Measurements from ENCODE around the gene TCOF1.

The TCOF1 gene

GRCh38 chr5:150357326-150358260, at the start of gene TCOF1:
Gene TCOF1, plus strand, starts transcription at chr5:150357697. Its CDS starts 50 bp downstream, at chr5:150357747.
- no peaks in the 10 kb centered on the region for H3K9me3 Mint-ChIP-seq
- peak within 1 kb of the TSS; percentile 86 for H3K27ac Mint-ChIP-seq
- H3K4me1 Mint-ChIP-seq (ENCODE audit: low read depth) = peaks cover 31% of the 10 kb centered on the region
- H3K27me3 Mint-ChIP-seq (ENCODE audit: low read depth) = peaks cover 15% of the 10 kb centered on the region
- H3K4me3 Mint-ChIP-seq = peak within 1 kb of the TSS; percentile 88
- H3K36me3 Mint-ChIP-seq (ENCODE audit: low read depth) = peaks cover 15% of the 10 kb centered on the region

DNA sequence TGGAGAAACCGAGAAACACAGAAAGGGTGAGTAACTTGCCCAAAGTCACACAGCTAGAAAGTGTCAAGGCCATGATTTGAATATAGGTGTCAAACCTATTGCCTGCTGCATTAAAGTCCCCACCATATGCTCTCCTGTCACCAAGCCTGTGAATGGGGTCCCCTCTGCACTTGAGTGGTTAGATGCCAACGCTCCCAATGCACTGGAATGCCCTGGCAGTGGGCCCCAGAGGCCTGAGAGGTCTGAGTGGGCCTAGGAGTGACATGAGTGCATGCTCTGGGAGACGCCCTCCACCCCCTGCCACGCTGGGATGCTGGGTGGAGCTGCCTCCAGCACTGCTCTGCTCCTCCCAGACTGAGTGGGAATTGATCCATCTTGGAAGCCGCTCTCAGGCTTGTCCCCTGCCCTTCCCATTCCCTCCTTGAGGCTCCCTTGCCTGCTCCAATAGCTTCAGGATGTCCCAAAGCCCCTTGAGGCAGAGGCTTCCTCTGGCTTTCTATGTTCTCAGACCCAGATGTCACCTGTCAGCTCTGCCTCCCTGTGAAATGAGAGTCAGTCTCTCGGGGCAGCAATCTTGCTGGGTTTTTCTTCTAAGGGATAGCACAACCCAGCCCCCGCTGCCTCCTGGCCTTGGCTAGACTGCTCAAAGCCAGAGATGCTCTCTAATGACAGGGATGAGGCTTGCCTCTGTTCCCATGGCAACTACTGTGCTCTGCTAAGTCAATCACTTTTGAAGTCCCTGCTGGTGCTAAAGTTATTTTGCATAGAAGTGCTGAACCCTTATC, 48.2 kb upstream of the TCOF1 start:
- H3K4me1 Mint-ChIP-seq (ENCODE audit: low read depth) = peaks cover 5% of the 10 kb centered on the region
- H3K27ac Mint-ChIP-seq = no peak overlapping the region
- peaks cover 31% of the 10 kb centered on the region for H3K27me3 Mint-ChIP-seq (ENCODE audit: low read depth)
- no peaks in the 10 kb centered on the region for H3K36me3 Mint-ChIP-seq (ENCODE audit: low read depth)
- no peaks in the 10 kb centered on the region for H3K9me3 Mint-ChIP-seq
- H3K4me3 Mint-ChIP-seq = no peak overlapping the region

- H3K27me3 Mint-ChIP-seq (ENCODE audit: low read depth) = peaks cover 28% of the 10 kb centered on the region
- H3K4me1 Mint-ChIP-seq (ENCODE audit: low read depth) = peaks cover 5% of the 10 kb centered on the region
- H3K9me3 Mint-ChIP-seq = no peaks in the 10 kb centered on the region
- no peak overlapping the region for H3K27ac Mint-ChIP-seq
- no peak overlapping the region for H3K4me3 Mint-ChIP-seq
- H3K36me3 Mint-ChIP-seq (ENCODE audit: low read depth) = no peaks in the 10 kb centered on the region
Measured at GRCh38 chr5:150309886-150310239, 47.6 kb upstream of the TCOF1 start.

DNA sequence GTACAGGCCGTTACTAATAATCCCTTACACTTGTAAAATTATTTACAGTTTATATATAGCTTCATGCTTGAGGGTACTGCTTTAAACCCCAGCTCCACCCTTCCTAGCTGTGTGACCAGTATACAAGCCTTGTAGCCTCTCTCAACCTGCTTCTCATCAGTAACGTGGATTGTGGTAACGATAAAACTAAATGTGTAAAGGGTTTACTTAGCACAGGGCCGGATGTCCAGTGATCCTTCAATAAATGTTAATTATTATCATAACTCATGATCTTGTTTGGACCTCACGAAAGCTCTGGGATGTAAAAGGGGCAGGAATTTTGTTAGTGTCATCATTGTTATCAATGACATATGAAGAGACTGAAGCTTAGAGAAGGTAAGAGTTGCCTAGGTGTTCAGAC, 47.3 kb upstream of the TCOF1 start:
- Mint-ChIP-seq H3K27me3 (ENCODE audit: low read depth) (peaks cover 27% of the 10 kb centered on the region), H3K36me3 (ENCODE audit: low read depth) (no peaks in the 10 kb centered on the region), H3K4me1 (ENCODE audit: low read depth) (peaks cover 5% of the 10 kb centered on the region), H3K4me3 (no peak overlapping the region), H3K9me3 (no peaks in the 10 kb centered on the region), H3K27ac (no peak overlapping the region)

DNA sequence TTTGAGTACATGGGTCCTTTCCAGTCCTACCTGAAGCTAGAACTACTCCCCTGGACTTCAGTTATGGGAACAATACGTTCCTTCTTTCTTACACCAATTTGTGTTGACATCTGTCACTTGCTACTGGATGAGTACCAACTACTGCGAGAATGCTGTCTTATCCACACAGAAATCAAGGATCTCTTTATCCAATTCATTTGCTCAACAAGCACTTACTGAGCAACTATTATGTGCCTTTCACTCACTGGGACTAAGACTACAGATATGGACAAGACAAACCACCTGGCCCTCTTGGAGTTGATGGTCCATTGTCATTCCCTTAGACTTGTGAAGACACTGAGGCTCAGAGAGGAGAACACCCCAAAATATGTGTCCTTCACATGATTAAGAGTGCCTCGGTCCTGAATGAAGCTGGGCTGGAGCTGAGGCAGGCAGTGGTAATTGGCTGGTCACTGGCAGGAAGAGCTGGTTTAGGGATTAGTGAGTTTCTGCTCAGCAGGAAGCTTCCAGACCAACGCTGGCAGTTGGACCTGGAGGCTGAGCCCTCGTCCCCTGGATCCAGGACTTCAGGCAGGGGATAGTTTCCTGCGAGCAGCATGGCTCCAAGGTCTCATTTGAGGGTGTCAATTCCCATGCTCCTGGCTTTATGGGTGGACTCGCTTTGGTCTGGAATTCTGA, 46.3 kb upstream of the TCOF1 start:
- H3K27ac Mint-ChIP-seq = no peak overlapping the region
- peaks cover 23% of the 10 kb centered on the region for H3K27me3 Mint-ChIP-seq (ENCODE audit: low read depth)
- H3K4me3 Mint-ChIP-seq = no peak overlapping the region
- H3K36me3 Mint-ChIP-seq (ENCODE audit: low read depth) = no peaks in the 10 kb centered on the region
- no peaks in the 10 kb centered on the region for H3K9me3 Mint-ChIP-seq
- peaks cover 2% of the 10 kb centered on the region for H3K4me1 Mint-ChIP-seq (ENCODE audit: low read depth)

GRCh38 chr5:150312518-150312917, 45.0 kb upstream of the TCOF1 start:
- peak overlapping the region; percentile 5 for H3K27ac Mint-ChIP-seq

DNA sequence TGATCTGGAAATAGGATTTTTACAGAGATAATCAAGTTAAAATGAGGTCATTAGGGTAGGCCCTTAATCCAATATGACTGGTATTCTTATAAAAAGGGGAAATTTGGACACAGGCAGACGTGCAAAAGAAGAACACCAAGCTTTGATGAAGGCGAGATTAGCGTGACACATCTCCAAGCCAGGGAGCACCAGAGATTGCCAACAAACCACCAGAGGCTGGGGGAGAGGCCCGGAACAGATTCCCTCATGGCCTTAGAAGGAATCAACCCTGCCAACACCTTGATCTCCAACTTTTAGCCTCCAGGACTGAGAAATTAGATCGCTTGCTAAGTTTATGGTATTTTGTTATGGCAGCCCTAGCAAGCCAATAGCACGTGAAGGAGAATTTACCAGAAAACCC, 44.0 kb upstream of the TCOF1 start:
- Mint-ChIP-seq H3K27ac (no peak overlapping the region), H3K4me3 (no peak overlapping the region), H3K36me3 (ENCODE audit: low read depth) (no peaks in the 10 kb centered on the region), H3K4me1 (ENCODE audit: low read depth) (peaks cover 2% of the 10 kb centered on the region), H3K27me3 (ENCODE audit: low read depth) (peaks cover 22% of the 10 kb centered on the region), H3K9me3 (no peaks in the 10 kb centered on the region)

More at GRCh38 chr5:150312518-150312917, 45.0 kb upstream of the TCOF1 start:
- no peak overlapping the region for H3K4me3 Mint-ChIP-seq
- no peaks in the 10 kb centered on the region for H3K9me3 Mint-ChIP-seq
- H3K36me3 Mint-ChIP-seq (ENCODE audit: low read depth) = no peaks in the 10 kb centered on the region
- H3K27me3 Mint-ChIP-seq (ENCODE audit: low read depth) = peaks cover 23% of the 10 kb centered on the region
- H3K4me1 Mint-ChIP-seq (ENCODE audit: low read depth) = peaks cover 2% of the 10 kb centered on the region

GRCh38 chr5:150313921-150314716, 43.4 kb upstream of the TCOF1 start:
- Mint-ChIP-seq H3K27ac (no peak overlapping the region), H3K36me3 (ENCODE audit: low read depth) (no peaks in the 10 kb centered on the region), H3K4me3 (no peak overlapping the region), H3K9me3 (no peaks in the 10 kb centered on the region), H3K4me1 (ENCODE audit: low read depth) (peaks cover 2% of the 10 kb centered on the region), H3K27me3 (ENCODE audit: low read depth) (peaks cover 22% of the 10 kb centered on the region)

- Mint-ChIP-seq H3K4me3 (no peak overlapping the region), H3K36me3 (ENCODE audit: low read depth) (no peaks in the 10 kb centered on the region), H3K27ac (no peak overlapping the region), H3K4me1 (ENCODE audit: low read depth) (peaks cover 2% of the 10 kb centered on the region), H3K27me3 (ENCODE audit: low read depth) (peaks cover 15% of the 10 kb centered on the region), H3K9me3 (no peaks in the 10 kb centered on the region)
Measured at GRCh38 chr5:150315245-150315644, 42.3 kb upstream of the TCOF1 start.

DNA sequence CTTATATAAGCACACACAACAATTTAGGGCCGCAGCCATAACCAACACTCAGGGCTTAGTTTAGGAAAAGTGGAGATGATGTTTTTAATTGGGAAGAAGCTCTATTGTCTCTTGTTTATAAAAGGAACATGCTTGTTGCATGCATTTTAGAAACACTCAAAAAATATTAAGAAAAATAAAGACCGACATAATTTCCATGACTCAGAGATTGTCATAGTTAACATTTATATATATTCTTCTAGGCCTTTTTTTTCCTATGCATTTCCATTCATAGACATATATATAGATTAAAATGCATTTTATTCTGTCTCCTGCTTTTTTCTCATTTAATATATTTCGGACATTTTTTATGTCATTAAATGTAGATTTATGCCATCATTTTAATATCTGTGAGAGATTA, 41.2 kb upstream of the TCOF1 start:
- no peaks in the 10 kb centered on the region for H3K36me3 Mint-ChIP-seq (ENCODE audit: low read depth)
- H3K4me1 Mint-ChIP-seq (ENCODE audit: low read depth) = peaks cover 2% of the 10 kb centered on the region
- H3K27me3 Mint-ChIP-seq (ENCODE audit: low read depth) = peaks cover 17% of the 10 kb centered on the region
- no peak overlapping the region for H3K27ac Mint-ChIP-seq
- no peak overlapping the region for H3K4me3 Mint-ChIP-seq
- H3K9me3 Mint-ChIP-seq = no peaks in the 10 kb centered on the region

DNA sequence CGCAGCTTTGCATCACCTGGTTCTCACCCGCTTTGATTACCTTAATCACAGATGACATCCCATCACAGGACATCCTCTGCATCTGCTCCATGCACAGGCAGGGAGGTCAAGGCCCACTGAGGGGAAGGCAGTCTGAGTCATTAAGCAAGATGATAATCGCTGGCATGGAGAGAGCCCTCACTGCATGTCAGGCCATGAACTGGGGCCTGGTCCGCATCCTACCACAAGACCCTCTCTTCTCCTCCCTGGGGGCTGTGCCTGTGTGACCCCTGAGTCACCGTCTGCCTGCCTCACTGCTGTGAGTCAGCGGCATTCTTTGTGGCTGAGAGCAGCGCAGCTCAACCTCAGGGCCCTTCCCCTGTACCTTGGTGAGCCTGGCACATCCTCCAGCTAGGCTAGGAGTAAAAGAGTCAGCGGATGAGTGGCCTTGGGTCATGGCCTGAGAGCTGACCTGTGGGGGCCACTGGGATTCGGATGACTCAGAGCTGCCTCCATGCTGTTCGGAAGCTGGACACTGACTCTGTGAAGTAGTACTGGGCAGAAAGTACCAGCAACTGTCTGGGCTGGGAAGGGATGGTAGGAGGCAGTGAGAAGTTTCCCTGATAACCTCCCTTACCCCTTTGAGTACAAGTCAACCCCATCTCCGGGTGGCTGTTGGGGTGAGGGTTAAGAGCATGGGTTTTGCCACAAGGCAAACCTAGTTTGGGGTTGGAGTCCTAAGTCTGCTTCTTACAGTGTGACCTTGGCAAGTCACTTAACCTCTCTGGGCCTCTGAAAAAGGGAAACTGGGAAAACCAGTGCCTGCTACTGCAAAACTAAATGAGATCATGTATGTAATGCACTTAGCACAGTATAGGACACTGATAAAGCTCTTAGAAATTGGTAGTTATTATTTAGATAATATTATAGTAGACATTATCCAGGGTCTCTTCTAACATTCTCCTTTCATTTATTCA, 40.2 kb upstream of the TCOF1 start:
- no peaks in the 10 kb centered on the region for H3K36me3 Mint-ChIP-seq (ENCODE audit: low read depth)

DNA sequence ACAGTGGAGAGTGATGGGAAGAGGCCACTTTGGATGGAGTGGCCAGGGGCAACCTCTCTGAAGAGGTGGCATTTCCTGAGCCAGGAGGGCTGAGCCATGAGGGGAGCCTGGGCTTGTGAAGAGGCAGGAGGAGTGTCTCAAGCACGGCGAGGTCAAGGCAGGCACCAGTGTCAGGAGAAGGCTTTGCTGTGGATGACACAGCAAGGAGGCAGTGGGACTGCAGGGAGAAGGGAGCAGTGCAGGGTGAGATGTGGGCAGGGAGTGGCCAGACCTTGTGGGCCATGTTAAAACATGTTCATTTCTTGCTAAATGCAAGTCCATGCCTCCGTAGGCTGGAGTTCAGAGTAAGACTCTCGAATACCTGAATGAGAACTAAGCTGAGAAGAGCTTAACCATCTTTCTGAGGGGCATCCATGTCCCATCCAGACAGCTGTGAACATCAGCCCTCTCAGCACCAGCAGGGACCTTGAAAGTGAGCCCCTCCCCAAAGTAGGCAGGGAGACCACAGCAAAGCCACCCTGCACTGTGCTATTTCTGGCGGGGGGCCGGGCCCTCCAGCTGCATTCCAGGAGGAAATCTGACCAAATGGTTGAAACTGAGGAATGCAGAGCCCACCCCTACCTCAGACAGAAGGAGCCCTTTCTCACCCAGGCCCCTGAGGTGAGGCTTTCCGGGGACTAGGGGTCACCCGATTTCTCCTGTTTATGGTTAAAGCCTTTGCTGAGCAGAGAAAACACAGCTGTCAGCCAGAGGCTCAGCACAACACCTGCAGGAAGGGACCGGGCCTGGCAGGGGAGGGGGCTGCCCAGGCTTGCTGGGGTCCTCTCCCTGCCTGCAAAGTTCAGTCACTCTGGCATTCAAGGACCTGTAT, 38.6 kb upstream of the TCOF1 start:
- Mint-ChIP-seq H3K27ac (no peak overlapping the region), H3K27me3 (ENCODE audit: low read depth) (peaks cover 13% of the 10 kb centered on the region), H3K4me1 (ENCODE audit: low read depth) (no peaks in the 10 kb centered on the region), H3K4me3 (no peak overlapping the region), H3K36me3 (ENCODE audit: low read depth) (no peaks in the 10 kb centered on the region), H3K9me3 (no peaks in the 10 kb centered on the region)

More for the DNA sequence above, 40.2 kb upstream of the TCOF1 start:
- Mint-ChIP-seq H3K4me1 (ENCODE audit: low read depth) (peaks cover 2% of the 10 kb centered on the region), H3K9me3 (no peaks in the 10 kb centered on the region), H3K27ac (no peak overlapping the region), H3K4me3 (no peak overlapping the region), H3K27me3 (ENCODE audit: low read depth) (peaks cover 17% of the 10 kb centered on the region)

All from T-helper 1 cell treated with Interleukin-12 subunit alpha and Interleukin-12 subunit beta and Interleukin-4 antibody, amounts not matched to agents 30 μg/mL and 1 μg/mL, for 36 hours (primary cell).